Measurements from ENCODE around the gene THUMPD1. TPM values are rescaled to one million over a fixed set of nuclear protein-coding genes. Genes with fewer than 3 reads are reported as not detected.

Gene THUMPD1
- total RNA-seq, 1 experiment from 2014 or later = 27.2 TPM

DNA sequence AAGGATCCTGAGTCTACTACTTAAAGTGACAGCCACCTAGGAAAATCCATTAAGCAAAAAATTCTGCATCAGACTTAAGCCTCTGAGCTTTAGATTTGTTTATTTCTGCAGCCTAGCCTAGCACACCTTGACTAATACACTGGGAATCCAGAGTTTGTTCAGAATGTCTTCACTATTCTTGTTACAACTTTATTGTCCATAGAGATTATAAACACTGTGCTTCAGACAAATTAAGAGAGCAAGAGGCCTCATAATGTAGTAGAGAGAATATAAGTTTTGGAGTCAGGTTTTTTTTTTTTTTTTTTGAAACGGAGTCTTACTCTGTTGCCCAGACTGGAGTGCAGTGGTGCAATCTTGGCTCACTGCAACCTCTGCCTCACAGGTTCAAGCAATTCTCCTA, 8.9 kb upstream of the THUMPD1 start:
- Mint-ChIP-seq H3K27ac (ENCODE audit: unreplicated experiment) (no peak overlapping the region), H3K9me3 (ENCODE audit: unreplicated experiment) (peaks cover 12% of the 10 kb centered on the region), H3K4me3 (ENCODE audit: unreplicated experiment) (no peak overlapping the region), H3K27me3 (ENCODE audit: insufficient read depth, unreplicated experiment) (peaks cover 13% of the 10 kb centered on the region), H3K36me3 (ENCODE audit: insufficient read depth, unreplicated experiment) (no peaks in the 10 kb centered on the region), H3K4me1 (ENCODE audit: low read depth, unreplicated experiment) (no peaks in the 10 kb centered on the region)
- BruUV-seq (replicated peaks) = no TSS peak
- DNase-seq = no peak
- H3K27me3 ChIP-seq (replicated peaks; ENCODE audit: control insufficient read depth, insufficient read depth, low read length) = no peaks in the 10 kb centered on the region
- TF ChIP-seq, protein P1, sequence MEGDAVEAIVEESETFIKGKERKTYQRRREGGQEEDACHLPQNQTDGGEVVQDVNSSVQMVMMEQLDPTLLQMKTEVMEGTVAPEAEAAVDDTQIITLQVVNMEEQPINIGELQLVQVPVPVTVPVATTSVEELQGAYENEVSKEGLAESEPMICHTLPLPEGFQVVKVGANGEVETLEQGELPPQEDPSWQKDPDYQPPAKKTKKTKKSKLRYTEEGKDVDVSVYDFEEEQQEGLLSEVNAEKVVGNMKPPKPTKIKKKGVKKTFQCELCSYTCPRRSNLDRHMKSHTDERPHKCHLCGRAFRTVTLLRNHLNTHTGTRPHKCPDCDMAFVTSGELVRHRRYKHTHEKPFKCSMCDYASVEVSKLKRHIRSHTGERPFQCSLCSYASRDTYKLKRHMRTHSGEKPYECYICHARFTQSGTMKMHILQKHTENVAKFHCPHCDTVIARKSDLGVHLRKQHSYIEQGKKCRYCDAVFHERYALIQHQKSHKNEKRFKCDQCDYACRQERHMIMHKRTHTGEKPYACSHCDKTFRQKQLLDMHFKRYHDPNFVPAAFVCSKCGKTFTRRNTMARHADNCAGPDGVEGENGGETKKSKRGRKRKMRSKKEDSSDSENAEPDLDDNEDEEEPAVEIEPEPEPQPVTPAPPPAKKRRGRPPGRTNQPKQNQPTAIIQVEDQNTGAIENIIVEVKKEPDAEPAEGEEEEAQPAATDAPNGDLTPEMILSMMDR (IDR thresholded peaks at IDR 0.05; ENCODE audit: insufficient read depth in 1 of 2, low read depth in 1 of 2, low read length in 1 of 2, severe bottlenecking in 1 of 2, unreplicated experiment in 1 of 2) = no peak
- H3K36me3 ChIP-seq (ENCODE audit: control insufficient read depth, insufficient read depth, low read length) = no peaks in the 10 kb centered on the region
- POLR2A ChIA-PET = no interaction called here
- no peaks in the 10 kb centered on the region for H3K4me1 ChIP-seq
- intact Hi-C loops (cut with micrococcal nuclease; ENCODE audit: unreplicated experiment) = no loop called here
- H3K4me3 ChIP-seq (ENCODE audit: low read depth, low read length) = no peak overlapping the region
- CTCF ChIA-PET = no interaction called here
- peaks cover 4% of the 10 kb centered on the region; the same call in 1 of the 2 replicates for H3K9me3 ChIP-seq

DNA sequence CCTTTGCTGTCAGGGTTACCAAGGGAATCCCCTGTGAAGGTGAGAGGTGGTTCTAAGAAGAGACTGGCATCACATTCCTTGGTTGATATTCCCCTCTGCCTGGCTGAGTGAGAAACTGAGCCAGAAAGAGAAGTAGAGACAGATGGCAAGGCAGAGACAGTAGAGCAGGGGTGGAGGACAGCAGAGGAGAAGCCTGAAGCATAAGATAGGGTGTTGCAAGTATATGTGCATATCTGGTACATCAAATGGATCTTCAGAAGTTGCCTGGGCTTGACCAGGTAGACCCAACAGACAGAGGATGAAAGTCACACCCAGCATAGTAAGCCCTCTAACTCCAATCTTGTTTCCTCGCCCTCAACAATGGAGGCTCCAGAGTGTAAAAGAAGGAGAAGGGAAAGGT, 7.9 kb upstream of the THUMPD1 start:
- no peaks in the 10 kb centered on the region for H3K27me3 ChIP-seq (replicated peaks; ENCODE audit: control insufficient read depth, insufficient read depth, low read length)
- no peak for DNase-seq
- Mint-ChIP-seq H3K4me3 (ENCODE audit: unreplicated experiment) (no peak overlapping the region), H3K27me3 (ENCODE audit: insufficient read depth, unreplicated experiment) (peaks cover 11% of the 10 kb centered on the region), H3K4me1 (ENCODE audit: low read depth, unreplicated experiment) (no peaks in the 10 kb centered on the region), H3K27ac (ENCODE audit: unreplicated experiment) (no peak overlapping the region), H3K36me3 (ENCODE audit: insufficient read depth, unreplicated experiment) (no peaks in the 10 kb centered on the region), H3K9me3 (ENCODE audit: unreplicated experiment) (peaks cover 12% of the 10 kb centered on the region)
- ChIA-PET POLR2A (no interaction called here), CTCF (no interaction called here)
- H3K4me3 ChIP-seq (ENCODE audit: low read depth, low read length) = no peak overlapping the region
- H3K9me3 ChIP-seq = peaks cover 4% of the 10 kb centered on the region; the same call in 1 of the 2 replicates
- BruUV-seq (replicated peaks) = no TSS peak
- no peaks in the 10 kb centered on the region for H3K36me3 ChIP-seq (ENCODE audit: control insufficient read depth, insufficient read depth, low read length)
- intact Hi-C loops (cut with micrococcal nuclease; ENCODE audit: unreplicated experiment) = no loop called here
- TF ChIP-seq, protein P1 (IDR thresholded peaks at IDR 0.05; ENCODE audit: insufficient read depth in 1 of 2, low read depth in 1 of 2, low read length in 1 of 2, severe bottlenecking in 1 of 2, unreplicated experiment in 1 of 2) = no peak
- no peaks in the 10 kb centered on the region for H3K4me1 ChIP-seq

- CTCF ChIA-PET = no interaction called here
These were observed 5.6 kb upstream of the THUMPD1 start for GRCh38 chr16:20747030-20747816.

More at GRCh38 chr16:20747030-20747816, 5.6 kb upstream of the THUMPD1 start:
- Histone ChIP-seq H3K4me3 (ENCODE audit: low read depth, low read length) (no peak overlapping the region), H3K9me3 (peaks cover 4% of the 10 kb centered on the region; the same call in 1 of the 2 replicates), H3K4me1 (no peaks in the 10 kb centered on the region), H3K27me3 (replicated peaks; ENCODE audit: control insufficient read depth, insufficient read depth, low read length) (no peaks in the 10 kb centered on the region), H3K36me3 (ENCODE audit: control insufficient read depth, insufficient read depth, low read length) (no peaks in the 10 kb centered on the region)
- BruUV-seq (replicated peaks) = no TSS peak
- H3K4me3 Mint-ChIP-seq (ENCODE audit: unreplicated experiment) = no peak overlapping the region
- H3K27ac Mint-ChIP-seq (ENCODE audit: unreplicated experiment) = no peak overlapping the region
- POLR2A ChIA-PET = no interaction called here
- H3K36me3 Mint-ChIP-seq (ENCODE audit: insufficient read depth, unreplicated experiment) = no peaks in the 10 kb centered on the region
- no peaks in the 10 kb centered on the region for H3K27me3 Mint-ChIP-seq (ENCODE audit: insufficient read depth, unreplicated experiment)
- H3K4me1 Mint-ChIP-seq (ENCODE audit: low read depth, unreplicated experiment) = no peaks in the 10 kb centered on the region
- intact Hi-C loops (cut with micrococcal nuclease; ENCODE audit: unreplicated experiment) = no loop called here
- no peak for DNase-seq
- H3K9me3 Mint-ChIP-seq (ENCODE audit: unreplicated experiment) = peaks cover 12% of the 10 kb centered on the region
- TF ChIP-seq, protein P1 (IDR thresholded peaks at IDR 0.05; ENCODE audit: insufficient read depth in 1 of 2, low read depth in 1 of 2, low read length in 1 of 2, severe bottlenecking in 1 of 2, unreplicated experiment in 1 of 2) = no peak

All from Caco-2 (cell line).